ENCODE measurements around the gene TCF7L2.

The TCF7L2 gene

GRCh38 chr10:113025487-113025886 is 75.4 kb downstream of the TCF7L2 start:
- no peak for DNase-seq

- no peak for DNase-seq
Observed at GRCh38 chr10:113026679-113027078, 76.6 kb downstream of the TCF7L2 start.

GRCh38 chr10:113027230-113027573 is 77.2 kb downstream of the TCF7L2 start:
- no peak for DNase-seq

- no peak for DNase-seq
Observed at GRCh38 chr10:113027574-113028455, 77.8 kb downstream of the TCF7L2 start.

- DNase-seq = no peak
Observed at GRCh38 chr10:113028456-113029440, 78.7 kb downstream of the TCF7L2 start.

GRCh38 chr10:113030453-113030852 is 80.4 kb downstream of the TCF7L2 start:
- no peak for DNase-seq

GRCh38 chr10:113031147-113031546 is 81.1 kb downstream of the TCF7L2 start:
- DNase-seq = no peak

GRCh38 chr10:113033991-113034390 is 83.9 kb downstream of the TCF7L2 start:
- no peak for DNase-seq

GRCh38 chr10:113035732-113036312 is 85.8 kb downstream of the TCF7L2 start:
- DNase-seq = no peak

- no peak for DNase-seq
Observed at GRCh38 chr10:113036619-113037018, 86.6 kb downstream of the TCF7L2 start.

GRCh38 chr10:113037218-113037617 is 87.2 kb downstream of the TCF7L2 start:
- no peak for DNase-seq

- no peak for DNase-seq
Observed at GRCh38 chr10:113038183-113038582, 88.1 kb downstream of the TCF7L2 start.

- no peak for DNase-seq
Observed at GRCh38 chr10:113038985-113039384, 88.9 kb downstream of the TCF7L2 start.

- DNase-seq = no peak
Observed at GRCh38 chr10:113041324-113041723, 91.3 kb downstream of the TCF7L2 start.

- no peak for DNase-seq
Observed at GRCh38 chr10:113041841-113042750, 92.0 kb downstream of the TCF7L2 start.

- DNase-seq = no peak
Observed at GRCh38 chr10:113042868-113043267, 92.8 kb downstream of the TCF7L2 start.

- no peak for DNase-seq
Observed at GRCh38 chr10:113044016-113044755, 94.1 kb downstream of the TCF7L2 start.

- DNase-seq = no peak
Observed at GRCh38 chr10:113045147-113046055, 95.4 kb downstream of the TCF7L2 start.

- no peak for DNase-seq
Observed at GRCh38 chr10:113047151-113047550, 97.1 kb downstream of the TCF7L2 start.

GRCh38 chr10:113047605-113047962 is 97.5 kb downstream of the TCF7L2 start:
- DNase-seq = no peak
